ENCODE results near the gene ASF1B. TPM values are rescaled to one million over a fixed set of nuclear protein-coding genes. Genes with fewer than 3 reads are reported as not detected.

The ASF1B gene
- total RNA-seq, 1 donor from 2014 or later: 15.3 TPM

GRCh38 chr19:14111486-14111885 is 24.9 kb downstream of the ASF1B start:
- DNase-seq (ENCODE audit: low read depth, low spot score): no peak

GRCh38 chr19:14110650-14111049 is 25.7 kb downstream of the ASF1B start:
- DNase-seq (ENCODE audit: low read depth, low spot score): no peak

- DNase-seq (ENCODE audit: low read depth, low spot score): peak; percentile 66
These were observed 28.6 kb downstream of the ASF1B start for GRCh38 chr19:14107581-14108461.

GRCh38 chr19:14106840-14107239 is 29.5 kb downstream of the ASF1B start:
- no peak for DNase-seq (ENCODE audit: low read depth, low spot score)

- DNase-seq (ENCODE audit: low read depth, low spot score): no peak
These were observed 30.7 kb downstream of the ASF1B start for GRCh38 chr19:14105680-14106079.

- no peak for DNase-seq (ENCODE audit: low read depth, low spot score)
These were observed 33.1 kb downstream of the ASF1B start for GRCh38 chr19:14103310-14103709.

GRCh38 chr19:14102756-14103155 is 33.6 kb downstream of the ASF1B start:
- no peak for DNase-seq (ENCODE audit: low read depth, low spot score)

GRCh38 chr19:14102102-14102696 is 34.2 kb downstream of the ASF1B start:
- no peak for DNase-seq (ENCODE audit: low read depth, low spot score)

GRCh38 chr19:14101003-14101545 is 35.3 kb downstream of the ASF1B start:
- no peak for DNase-seq (ENCODE audit: low read depth, low spot score)

GRCh38 chr19:14097532-14098151 is 38.7 kb downstream of the ASF1B start:
- no peak for DNase-seq (ENCODE audit: low read depth, low spot score)

- DNase-seq (ENCODE audit: low read depth, low spot score): no peak
These were observed 40.0 kb downstream of the ASF1B start for GRCh38 chr19:14096272-14096992.

GRCh38 chr19:14094854-14095253 is 41.5 kb downstream of the ASF1B start:
- no peak for DNase-seq (ENCODE audit: low read depth, low spot score)

GRCh38 chr19:14093117-14093823 is 43.1 kb downstream of the ASF1B start:
- no peak for DNase-seq (ENCODE audit: low read depth, low spot score)

GRCh38 chr19:14091813-14092462 is 44.5 kb downstream of the ASF1B start:
- no peak for DNase-seq (ENCODE audit: low read depth, low spot score)

GRCh38 chr19:14091081-14091812 is 45.1 kb downstream of the ASF1B start:
- no peak for DNase-seq (ENCODE audit: low read depth, low spot score)

GRCh38 chr19:14090509-14091080 is 45.8 kb downstream of the ASF1B start, which contains the start of gene SAMD1:
Gene SAMD1 (minus strand): TSS chr19:14090751.
- DNase-seq (ENCODE audit: low read depth, low spot score): no peak

- no peak for DNase-seq (ENCODE audit: low read depth, low spot score)
These were observed 46.5 kb downstream of the ASF1B start for GRCh38 chr19:14089662-14090508.

GRCh38 chr19:14089412-14089661 is 47.1 kb downstream of the ASF1B start:
- DNase-seq (ENCODE audit: low read depth, low spot score): no peak
